Panc1 (cell line): ENCODE measurements around the gene SEC63. TPM values are rescaled to one million over a fixed set of nuclear protein-coding genes. Genes with fewer than 3 reads are reported as not detected.
"Not testable (repeated sequence)": the region's sequence is repeated elsewhere in the genome, so short reads cannot be mapped to it uniquely, and the experiment has no call there.

Experiments used
- ATAC-seq: fragments of 200-7000 bp; cut with Tn5 transposase; 2 replicates; pipeline ENCODE4 v1.9.1; 2020; ENCODE audit warnings: mild to moderate bottlenecking, moderate library complexity
- BruUV-seq: library from RNA; stranded (reverse); fragments of 400-500 nt; replicated peaks from 2 replicates; lab custom pipeline; 2021; lab: Mats Ljungman, UMichigan
- CTCF ChIA-PET: fragments of 300-600 bp; sonication (Branson Sonifier 250); formaldehyde crosslinking; loops from one replicate; lab custom pipeline; 2022; ENCODE audit warnings: antibody characterized with exemption; lab: Charles Lee
- POLR2A ChIA-PET: fragments of 300-600 bp; sonication (Branson Sonifier 250); formaldehyde crosslinking; loops from one replicate; lab custom pipeline; 2022; ENCODE audit warnings: antibody characterized with exemption; lab: Charles Lee
- DNase-seq: peaks from one replicate; pipeline ENCODE4 v3.0.0-alpha.2; 2010; ENCODE audit warnings: low read depth, low spot score
- H3K27ac ChIP-seq: 2 replicates; pipeline ENCODE4 v1.5.1; 2011; ENCODE audit warnings: mild to moderate bottlenecking, low read length, inconsistent platforms
- H3K27me3 ChIP-seq: fragments of 200-500 bp; sonication (Bioruptor generic); 2 replicates; pipeline ENCODE4 v1.6.0; 2014; ENCODE audit warnings: low read length, inconsistent platforms; ENCODE audit not compliant: control insufficient read depth, insufficient read depth
- H3K36me3 ChIP-seq: fragments of 200-500 bp; sonication (Bioruptor generic); 2 replicates; pipeline ENCODE4 v1.5.1; 2014; ENCODE audit warnings: inconsistent platforms, mild to moderate bottlenecking, low read length, moderate library complexity; ENCODE audit not compliant: control insufficient read depth, insufficient read depth
- H3K4me1 ChIP-seq: 2 replicates; pipeline ENCODE4 v1.5.1; 2011; ENCODE audit warnings: inconsistent platforms, mild to moderate bottlenecking, low read length, moderate library complexity; ENCODE audit not compliant: control insufficient read depth, insufficient read depth
- H3K4me3 ChIP-seq, 2 experiments: 2 replicates each; pipeline ENCODE4 v1.5.1; 2011 to 2012; ENCODE audit warnings: low read depth in 2 of 2, low read length in 2 of 2, mild to moderate bottlenecking in 2 of 2, inconsistent platforms in 1 of 2, moderate library complexity in 1 of 2
- H3K9me3 ChIP-seq: fragments of 200-500 bp; sonication (Bioruptor generic); 2 replicates; pipeline ENCODE4 v1.5.1; 2014; ENCODE audit warnings: low read depth, mild to moderate bottlenecking, inconsistent platforms, low read length, moderate library complexity; ENCODE audit not compliant: control insufficient read depth, insufficient read depth
- POLR2AphosphoS5 ChIP-seq: IDR thresholded peaks from 2 replicates; pipeline ENCODE4 v1.6.1; 2012; ENCODE audit warnings: mild to moderate bottlenecking, low read depth, low read length, moderate library complexity
- SIN3A ChIP-seq: IDR thresholded peaks from 2 replicates; pipeline ENCODE4 v1.6.1; 2012; ENCODE audit warnings: low read depth, mild to moderate bottlenecking, low read length, moderate library complexity, borderline replicate concordance; ENCODE audit not compliant: insufficient read depth
- TCF7L2 ChIP-seq: IDR thresholded peaks from 2 replicates; pipeline ENCODE4 v1.6.1; 2011; ENCODE audit warnings: mild to moderate bottlenecking, low read depth, low read length, inconsistent platforms
- in situ Hi-C: cut with HindIII; loops from 2 replicates; pipeline ENCODE4 v1.10.0; 2016; ENCODE audit warnings: low sequenced_read_pairs, low pct_unique_long_range_greater_than_20kb
- intact Hi-C: fragments of 100-400 bp; cut with micrococcal nuclease; formaldehyde crosslinking; loops from one replicate; pipeline ENCODE4 v1.10.0; 2022; ENCODE audit not compliant: unreplicated experiment
- total RNA-seq: library from RNA; stranded (reverse); gene quantifications from one replicate; pipeline ENCODE4 v1.2.1, GENCODE V29; 2021; ENCODE audit not compliant: unreplicated experiment
- TF ChIP-seq, protein P1 (sequence below), 2 experiments: IDR thresholded peaks; 2 replicates each; pipeline ENCODE4 v1.6.1; 2011 to 2012; ENCODE audit warnings: low read depth in 2 of 2, control low read depth in 1 of 2, low read length in 1 of 2, mild to moderate bottlenecking in 1 of 2, moderate library complexity in 1 of 2; ENCODE audit not compliant: insufficient read depth in 1 of 2
- TF ChIP-seq, protein P2 (sequence below): fragments of 450-650 bp; IDR thresholded peaks from 2 replicates; pipeline ENCODE4 v1.5.1; 2017; ENCODE audit warnings: mild to moderate bottlenecking

Gene SEC63
- total RNA-seq, 1 experiment from 2014 or later, result 172 TPM

DNA sequence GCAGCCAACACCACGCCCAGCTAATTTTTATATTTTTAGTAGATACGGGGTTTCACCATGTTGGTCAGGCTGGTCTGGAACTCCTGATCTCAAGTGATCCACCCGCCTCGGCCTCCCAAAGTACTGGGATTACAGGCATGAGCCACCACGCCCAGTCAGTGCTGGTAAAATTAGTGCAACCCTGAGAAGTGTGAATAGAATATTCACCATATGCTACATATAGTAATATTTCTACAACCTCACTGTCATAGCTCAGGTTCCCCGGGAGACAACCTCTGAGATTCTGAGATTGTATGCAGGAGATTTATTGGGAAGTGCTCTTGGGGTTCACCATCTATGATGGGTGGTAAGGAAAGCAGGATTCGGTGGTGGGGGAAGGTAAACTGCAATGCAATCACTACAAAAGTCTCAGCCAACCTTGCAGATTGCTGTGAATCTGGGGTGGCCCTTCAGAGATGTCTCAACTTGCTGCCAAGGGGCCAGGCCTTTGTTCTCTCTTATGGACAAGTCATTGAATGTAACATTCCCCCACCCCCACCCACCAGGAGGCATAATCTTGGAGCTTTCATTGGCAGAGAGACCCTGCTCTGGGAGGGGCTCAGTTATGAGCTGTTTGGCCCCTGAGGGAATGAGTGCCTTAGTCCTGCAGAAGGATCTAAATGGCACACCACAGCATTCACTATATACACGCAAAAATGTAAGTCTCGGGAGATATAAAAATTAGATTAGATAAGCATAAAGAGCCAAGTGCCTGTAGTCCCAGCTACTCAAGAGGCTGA is 34.0 kb upstream of the SEC63 start:
- intact Hi-C loops, result no loop called here
- ATAC-seq, result peak; percentile 33
- Histone ChIP-seq H3K36me3 (no peaks in the 10 kb centered on the region), H3K4me3 (no peak overlapping the region), H3K27ac (no peak overlapping the region), H3K27me3 (no peaks in the 10 kb centered on the region), H3K9me3 (no peaks in the 10 kb centered on the region), H3K4me1 (no peaks in the 10 kb centered on the region)
- CTCF ChIA-PET, result interaction anchor here (0.6 kb wide), 1 partner anchor 505 kb away, joined by 8 read pairs; no protein-coding TSS in a partner anchor
- no peak for TF ChIP-seq TCF7L2
- no peak for TF ChIP-seq POLR2AphosphoS5
- TF ChIP-seq, protein P1, sequence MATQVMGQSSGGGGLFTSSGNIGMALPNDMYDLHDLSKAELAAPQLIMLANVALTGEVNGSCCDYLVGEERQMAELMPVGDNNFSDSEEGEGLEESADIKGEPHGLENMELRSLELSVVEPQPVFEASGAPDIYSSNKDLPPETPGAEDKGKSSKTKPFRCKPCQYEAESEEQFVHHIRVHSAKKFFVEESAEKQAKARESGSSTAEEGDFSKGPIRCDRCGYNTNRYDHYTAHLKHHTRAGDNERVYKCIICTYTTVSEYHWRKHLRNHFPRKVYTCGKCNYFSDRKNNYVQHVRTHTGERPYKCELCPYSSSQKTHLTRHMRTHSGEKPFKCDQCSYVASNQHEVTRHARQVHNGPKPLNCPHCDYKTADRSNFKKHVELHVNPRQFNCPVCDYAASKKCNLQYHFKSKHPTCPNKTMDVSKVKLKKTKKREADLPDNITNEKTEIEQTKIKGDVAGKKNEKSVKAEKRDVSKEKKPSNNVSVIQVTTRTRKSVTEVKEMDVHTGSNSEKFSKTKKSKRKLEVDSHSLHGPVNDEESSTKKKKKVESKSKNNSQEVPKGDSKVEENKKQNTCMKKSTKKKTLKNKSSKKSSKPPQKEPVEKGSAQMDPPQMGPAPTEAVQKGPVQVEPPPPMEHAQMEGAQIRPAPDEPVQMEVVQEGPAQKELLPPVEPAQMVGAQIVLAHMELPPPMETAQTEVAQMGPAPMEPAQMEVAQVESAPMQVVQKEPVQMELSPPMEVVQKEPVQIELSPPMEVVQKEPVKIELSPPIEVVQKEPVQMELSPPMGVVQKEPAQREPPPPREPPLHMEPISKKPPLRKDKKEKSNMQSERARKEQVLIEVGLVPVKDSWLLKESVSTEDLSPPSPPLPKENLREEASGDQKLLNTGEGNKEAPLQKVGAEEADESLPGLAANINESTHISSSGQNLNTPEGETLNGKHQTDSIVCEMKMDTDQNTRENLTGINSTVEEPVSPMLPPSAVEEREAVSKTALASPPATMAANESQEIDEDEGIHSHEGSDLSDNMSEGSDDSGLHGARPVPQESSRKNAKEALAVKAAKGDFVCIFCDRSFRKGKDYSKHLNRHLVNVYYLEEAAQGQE (IDR thresholded peaks at IDR 0.05; ENCODE audit: insufficient read depth in 1 of 2, low read depth in 2 of 2, low read length in 1 of 2), result no peak
- TF ChIP-seq, protein P2, sequence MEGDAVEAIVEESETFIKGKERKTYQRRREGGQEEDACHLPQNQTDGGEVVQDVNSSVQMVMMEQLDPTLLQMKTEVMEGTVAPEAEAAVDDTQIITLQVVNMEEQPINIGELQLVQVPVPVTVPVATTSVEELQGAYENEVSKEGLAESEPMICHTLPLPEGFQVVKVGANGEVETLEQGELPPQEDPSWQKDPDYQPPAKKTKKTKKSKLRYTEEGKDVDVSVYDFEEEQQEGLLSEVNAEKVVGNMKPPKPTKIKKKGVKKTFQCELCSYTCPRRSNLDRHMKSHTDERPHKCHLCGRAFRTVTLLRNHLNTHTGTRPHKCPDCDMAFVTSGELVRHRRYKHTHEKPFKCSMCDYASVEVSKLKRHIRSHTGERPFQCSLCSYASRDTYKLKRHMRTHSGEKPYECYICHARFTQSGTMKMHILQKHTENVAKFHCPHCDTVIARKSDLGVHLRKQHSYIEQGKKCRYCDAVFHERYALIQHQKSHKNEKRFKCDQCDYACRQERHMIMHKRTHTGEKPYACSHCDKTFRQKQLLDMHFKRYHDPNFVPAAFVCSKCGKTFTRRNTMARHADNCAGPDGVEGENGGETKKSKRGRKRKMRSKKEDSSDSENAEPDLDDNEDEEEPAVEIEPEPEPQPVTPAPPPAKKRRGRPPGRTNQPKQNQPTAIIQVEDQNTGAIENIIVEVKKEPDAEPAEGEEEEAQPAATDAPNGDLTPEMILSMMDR, result no peak
- TF ChIP-seq SIN3A, result no peak
- DNase-seq, result no peak
- BruUV-seq, result no TSS peak
- POLR2A ChIA-PET, result no interaction called here
- in situ Hi-C loops, result no loop called here

DNA sequence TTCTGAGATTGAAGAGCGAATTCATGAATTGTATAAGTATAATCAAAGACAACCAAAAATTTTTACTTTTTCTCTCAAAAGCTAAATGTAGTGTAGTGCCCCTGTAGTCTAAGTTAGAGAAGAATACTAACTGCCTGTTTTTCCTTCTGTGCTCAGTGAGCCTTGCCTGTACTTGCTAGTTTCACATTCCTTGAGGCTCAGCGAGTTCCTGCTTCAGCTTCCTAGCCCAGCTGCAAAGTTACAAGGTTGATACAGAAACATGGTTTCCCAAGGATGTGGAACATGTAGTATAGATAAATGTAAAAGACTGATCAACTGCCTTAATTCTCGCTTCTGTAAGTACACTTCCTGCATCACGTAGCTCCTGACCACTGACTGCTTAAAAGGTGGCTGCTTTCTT is 33.1 kb upstream of the SEC63 start:
- H3K4me3 ChIP-seq, result no peak overlapping the region
- H3K27ac ChIP-seq, result no peak overlapping the region
- BruUV-seq, result no TSS peak
- TF ChIP-seq POLR2AphosphoS5 (no peak), TCF7L2 (no peak), SIN3A (no peak)
- TF ChIP-seq, protein P1 (IDR thresholded peaks at IDR 0.05; ENCODE audit: insufficient read depth in 1 of 2, low read depth in 2 of 2, low read length in 1 of 2), result no peak
- TF ChIP-seq, protein P2, result no peak
- ATAC-seq, result no peak
- in situ Hi-C loops, result no loop called here
- CTCF ChIA-PET, result no interaction called here
- POLR2A ChIA-PET, result no interaction called here
- H3K9me3 ChIP-seq, result no peaks in the 10 kb centered on the region
- intact Hi-C loops, result no loop called here
- no peaks in the 10 kb centered on the region for H3K4me1 ChIP-seq
- H3K27me3 ChIP-seq, result no peaks in the 10 kb centered on the region
- H3K36me3 ChIP-seq, result no peaks in the 10 kb centered on the region
- DNase-seq, result no peak

DNA sequence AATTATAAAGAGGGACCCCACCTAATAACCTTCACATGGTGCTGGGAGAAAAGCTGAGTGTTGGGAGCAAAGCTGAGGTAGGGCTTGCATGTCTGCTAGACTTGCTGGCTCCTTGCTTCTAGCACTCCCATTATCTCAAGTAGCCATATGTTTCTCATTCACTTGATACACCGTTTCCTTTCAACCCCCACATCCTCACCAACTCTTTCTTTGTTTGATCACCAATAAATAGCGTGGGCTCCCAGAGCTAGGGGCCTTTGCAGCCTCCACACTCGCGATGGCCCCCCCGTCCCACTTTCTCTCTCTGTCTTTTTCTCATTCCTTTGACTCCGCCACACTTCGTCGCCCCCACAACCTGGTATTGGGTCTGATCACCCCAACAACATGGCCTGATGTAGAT is 32.6 kb upstream of the SEC63 start:
- intact Hi-C loops, H3K9me3 ChIP-seq, H3K4me1 ChIP-seq, ATAC-seq, H3K27me3 ChIP-seq, H3K4me3 ChIP-seq, DNase-seq, H3K36me3 ChIP-seq, H3K27ac ChIP-seq, POLR2A ChIA-PET, BruUV-seq, in situ Hi-C loops, CTCF ChIA-PET: not testable (repeated sequence)
